Dendritic cell treated with granulocyte-macrophage colony-stimulating factor and Interleukin-4, amounts not matched to agents 40 ng/mL and 50 ng/mL, for 4 days (primary cell): ENCODE measurements around the gene ZNF287.
A peak's percentile ranks its signal among the peaks of the same experiment; 100 is the strongest.
"Not testable (repeated sequence)": the region's sequence is repeated elsewhere in the genome, so short reads cannot be mapped to it uniquely, and the experiment has no call there.

Experiments
- H3K27ac Mint-ChIP-seq: one replicate; pipeline ENCODE4 v1.8.0; 2022; ENCODE audit warnings: mild to moderate bottlenecking, mixed read lengths
- H3K27me3 Mint-ChIP-seq: one replicate; pipeline ENCODE4 v1.8.0; 2022; ENCODE audit warnings: mild to moderate bottlenecking, mixed read lengths
- H3K36me3 Mint-ChIP-seq: one replicate; pipeline ENCODE4 v1.8.0; 2022; ENCODE audit warnings: low read depth, mixed read lengths
- H3K4me1 Mint-ChIP-seq: one replicate; pipeline ENCODE4 v1.8.0; 2022; ENCODE audit warnings: low read depth, mixed read lengths
- H3K4me3 Mint-ChIP-seq: one replicate; pipeline ENCODE4 v1.8.0; 2022; ENCODE audit warnings: mild to moderate bottlenecking, moderate library complexity, mixed read lengths
- H3K9me3 Mint-ChIP-seq: one replicate; pipeline ENCODE4 v1.8.0; 2022; ENCODE audit warnings: mixed read lengths
- intact Hi-C: fragments of 100-400 bp; cut with micrococcal nuclease; formaldehyde crosslinking; loops from one replicate; pipeline ENCODE4 v1.15.0; 2022

ZNF287 gene

GRCh38 chr17:16537130-16537458 lies 31.9 kb downstream of the ZNF287 start:
- intact Hi-C loops: loop anchor here (1.0 to 2.0 kb wide), 2 partner anchors 52 to 452 kb away; no protein-coding TSS in a partner anchor
- H3K9me3 Mint-ChIP-seq: peaks cover 10% of the 10 kb centered on the region

DNA sequence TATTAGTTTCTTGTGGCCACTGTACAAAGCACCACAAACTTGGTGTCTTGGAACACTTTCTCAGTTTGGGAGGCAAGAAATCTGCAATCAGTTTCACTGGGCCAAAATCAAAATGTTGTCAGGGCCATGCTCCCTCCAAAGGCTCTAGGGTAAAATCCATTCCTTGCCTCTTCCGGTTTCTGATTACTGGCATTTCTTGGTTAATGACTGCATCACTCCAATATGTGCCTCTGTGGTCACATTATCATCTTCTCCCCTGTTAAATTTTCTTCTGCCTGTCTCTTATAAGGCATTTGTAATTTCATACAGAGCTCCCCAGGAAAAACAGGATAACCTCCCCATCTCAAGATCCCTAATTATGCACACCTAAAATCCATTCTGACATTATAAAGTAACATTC lies 34.8 kb downstream of the ZNF287 start:
- Mint-ChIP-seq H3K4me1 (peaks cover 13% of the 10 kb centered on the region), H3K27ac (no peak overlapping the region), H3K27me3 (peaks cover 19% of the 10 kb centered on the region), H3K4me3 (no peak overlapping the region), H3K36me3 (peaks cover 11% of the 10 kb centered on the region), H3K9me3 (no peaks in the 10 kb centered on the region)
- intact Hi-C loops: no loop called here

More at GRCh38 chr17:16537130-16537458, 31.9 kb downstream of the ZNF287 start:
- Mint-ChIP-seq H3K27ac (peak overlapping the region; percentile 98), H3K4me1 (peaks cover 13% of the 10 kb centered on the region), H3K4me3 (peak overlapping the region; percentile 95), H3K27me3 (peaks cover 4% of the 10 kb centered on the region), H3K36me3 (peaks cover 11% of the 10 kb centered on the region)

- intact Hi-C loops: no loop called here
- Mint-ChIP-seq H3K4me1 (peaks cover 7% of the 10 kb centered on the region), H3K4me3 (no peak overlapping the region), H3K36me3 (no peaks in the 10 kb centered on the region), H3K27me3 (peaks cover 37% of the 10 kb centered on the region), H3K27ac (no peak overlapping the region), H3K9me3 (no peaks in the 10 kb centered on the region)
Measured at GRCh38 chr17:16529906-16530305, 39.1 kb downstream of the ZNF287 start.

- H3K9me3 Mint-ChIP-seq: no peaks in the 10 kb centered on the region
Measured at GRCh38 chr17:16527298-16527697, 41.7 kb downstream of the ZNF287 start.

DNA sequence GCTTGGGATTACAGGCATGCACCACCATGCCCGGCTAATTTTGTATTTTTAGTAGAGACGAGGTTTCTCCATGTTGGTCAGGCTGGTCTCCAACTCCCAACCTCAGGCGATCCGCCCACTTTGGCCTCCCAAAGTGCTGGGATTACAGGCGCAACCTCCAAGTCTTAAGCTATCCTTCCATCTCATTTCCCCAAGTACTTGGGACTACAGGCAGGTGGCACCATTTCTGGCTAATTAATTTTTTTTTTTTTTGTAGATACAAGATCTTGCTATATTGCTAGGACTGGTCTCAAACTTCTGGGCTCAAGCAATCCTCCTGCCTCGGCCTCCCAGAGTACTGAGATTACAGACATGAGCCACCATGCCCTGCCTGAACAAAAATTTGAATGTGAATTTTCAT lies 43.4 kb downstream of the ZNF287 start:
- H3K27ac Mint-ChIP-seq, H3K36me3 Mint-ChIP-seq, intact Hi-C loops, H3K4me3 Mint-ChIP-seq, H3K9me3 Mint-ChIP-seq: not testable (repeated sequence)
- Mint-ChIP-seq H3K27me3 (peaks cover 29% of the 10 kb centered on the region), H3K4me1 (peaks cover 17% of the 10 kb centered on the region)

More at GRCh38 chr17:16527298-16527697, 41.7 kb downstream of the ZNF287 start:
- Mint-ChIP-seq H3K4me3 (no peak overlapping the region), H3K27ac (no peak overlapping the region), H3K36me3 (no peaks in the 10 kb centered on the region), H3K27me3 (peaks cover 37% of the 10 kb centered on the region), H3K4me1 (peaks cover 10% of the 10 kb centered on the region)
- intact Hi-C loops: no loop called here

- Mint-ChIP-seq H3K27me3 (peaks cover 8% of the 10 kb centered on the region), H3K36me3 (no peaks in the 10 kb centered on the region), H3K4me1 (peaks cover 19% of the 10 kb centered on the region), H3K9me3 (no peaks in the 10 kb centered on the region), H3K4me3 (no peak overlapping the region), H3K27ac (peak overlapping the region; percentile 77)
- intact Hi-C loops: loop anchor here (1.0 kb wide), 2 partner anchors 68 to 157 kb away; no protein-coding TSS in a partner anchor
Measured at GRCh38 chr17:16521070-16521727, 47.8 kb downstream of the ZNF287 start.

- peaks cover 32% of the 10 kb centered on the region for H3K4me1 Mint-ChIP-seq
- no peak overlapping the region for H3K27ac Mint-ChIP-seq
- no peaks in the 10 kb centered on the region for H3K9me3 Mint-ChIP-seq
- intact Hi-C loops: no loop called here
- H3K36me3 Mint-ChIP-seq: no peaks in the 10 kb centered on the region
- H3K4me3 Mint-ChIP-seq: no peak overlapping the region
- H3K27me3 Mint-ChIP-seq: peaks cover 9% of the 10 kb centered on the region
Measured at GRCh38 chr17:16519021-16519420, 50.0 kb downstream of the ZNF287 start.

GRCh38 chr17:16517477-16517876 lies 51.5 kb downstream of the ZNF287 start:
- Mint-ChIP-seq H3K27me3 (peaks cover 9% of the 10 kb centered on the region), H3K4me3 (no peak overlapping the region), H3K4me1 (peaks cover 48% of the 10 kb centered on the region), H3K9me3 (no peaks in the 10 kb centered on the region), H3K36me3 (no peaks in the 10 kb centered on the region), H3K27ac (no peak overlapping the region)
- intact Hi-C loops: no loop called here

- Mint-ChIP-seq H3K27ac (no peak overlapping the region), H3K36me3 (no peaks in the 10 kb centered on the region), H3K4me3 (no peak overlapping the region), H3K27me3 (peaks cover 9% of the 10 kb centered on the region), H3K9me3 (no peaks in the 10 kb centered on the region), H3K4me1 (peaks cover 56% of the 10 kb centered on the region)
- intact Hi-C loops: no loop called here
Measured at GRCh38 chr17:16516594-16517051, 52.4 kb downstream of the ZNF287 start.

- H3K36me3 Mint-ChIP-seq: no peaks in the 10 kb centered on the region
- H3K9me3 Mint-ChIP-seq: no peaks in the 10 kb centered on the region
- intact Hi-C loops: no loop called here
- H3K27me3 Mint-ChIP-seq: peaks cover 9% of the 10 kb centered on the region
- no peak overlapping the region for H3K4me3 Mint-ChIP-seq
- H3K4me1 Mint-ChIP-seq: peaks cover 54% of the 10 kb centered on the region
- H3K27ac Mint-ChIP-seq: no peak overlapping the region
Measured at GRCh38 chr17:16515933-16516332, 53.1 kb downstream of the ZNF287 start.

DNA sequence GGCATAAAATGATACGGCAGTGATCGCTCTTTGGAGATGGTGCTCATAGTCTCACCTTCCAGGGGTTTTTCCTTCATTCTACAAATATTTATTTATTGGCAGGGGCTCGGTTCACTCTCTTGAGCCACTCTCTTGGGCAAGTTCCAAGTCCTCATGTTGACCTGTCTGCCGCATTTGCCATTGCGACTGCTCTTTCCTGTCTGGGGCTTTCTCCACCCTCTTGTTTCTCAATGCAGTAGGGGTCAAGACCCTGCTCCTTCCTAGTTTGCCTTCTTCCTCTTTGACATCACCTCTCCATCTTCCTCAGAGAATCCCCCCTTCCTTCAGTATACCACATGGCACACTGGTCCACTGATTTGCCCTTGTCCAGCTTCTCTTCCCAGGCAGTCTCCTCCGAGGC lies 55.1 kb downstream of the ZNF287 start:
- peaks cover 61% of the 10 kb centered on the region for H3K4me1 Mint-ChIP-seq
- H3K36me3 Mint-ChIP-seq: no peaks in the 10 kb centered on the region
- no peaks in the 10 kb centered on the region for H3K9me3 Mint-ChIP-seq
- H3K4me3 Mint-ChIP-seq: no peak overlapping the region
- H3K27me3 Mint-ChIP-seq: peaks cover 9% of the 10 kb centered on the region
- no peak overlapping the region for H3K27ac Mint-ChIP-seq
- intact Hi-C loops: no loop called here

DNA sequence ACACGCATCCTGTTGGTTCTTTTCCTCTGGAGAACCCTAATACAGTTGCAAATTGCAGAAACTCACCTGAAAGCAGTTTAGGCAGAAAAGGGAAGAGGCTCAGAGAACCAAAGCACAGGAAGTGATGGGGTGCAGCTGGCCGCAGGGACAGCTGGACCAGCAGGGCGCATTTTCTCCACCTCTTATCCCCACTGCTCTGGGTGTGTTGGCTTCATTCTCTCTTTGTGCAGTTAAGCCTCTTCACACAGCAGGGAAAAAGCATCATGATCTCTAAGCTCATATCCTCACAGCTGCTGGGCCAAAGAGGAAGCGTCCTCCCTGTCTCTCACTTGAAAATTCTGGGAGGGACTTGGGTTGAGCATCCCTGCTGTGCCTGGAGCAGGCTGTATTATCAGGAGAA lies 57.0 kb downstream of the ZNF287 start:
- peaks cover 7% of the 10 kb centered on the region for H3K27me3 Mint-ChIP-seq
- H3K9me3 Mint-ChIP-seq: no peaks in the 10 kb centered on the region
- H3K4me3 Mint-ChIP-seq: no peak overlapping the region
- no peak overlapping the region for H3K27ac Mint-ChIP-seq
- peaks cover 66% of the 10 kb centered on the region for H3K4me1 Mint-ChIP-seq
- intact Hi-C loops: no loop called here
- no peaks in the 10 kb centered on the region for H3K36me3 Mint-ChIP-seq

DNA sequence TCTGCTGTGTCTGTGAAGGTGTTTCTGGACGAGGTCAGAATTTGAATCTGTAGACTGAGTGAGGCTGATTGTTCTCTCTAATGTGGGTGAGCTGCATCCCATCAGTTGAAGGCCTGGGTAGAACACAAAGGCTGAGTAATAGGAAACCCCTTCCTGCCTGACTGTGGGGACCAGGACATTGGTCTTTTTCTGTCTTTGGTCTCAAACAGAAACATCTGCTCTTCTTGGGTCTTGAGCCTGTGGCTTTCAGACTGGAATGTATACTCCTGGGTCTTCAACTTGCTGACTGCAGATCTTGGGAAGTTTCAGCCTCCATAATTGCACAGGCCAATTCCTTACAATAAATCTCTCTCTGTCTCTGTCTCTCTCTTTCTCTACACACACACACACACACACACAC lies 57.4 kb downstream of the ZNF287 start:
- H3K27ac Mint-ChIP-seq: no peak overlapping the region
- H3K4me1 Mint-ChIP-seq: peaks cover 63% of the 10 kb centered on the region
- H3K4me3 Mint-ChIP-seq: no peak overlapping the region

DNA sequence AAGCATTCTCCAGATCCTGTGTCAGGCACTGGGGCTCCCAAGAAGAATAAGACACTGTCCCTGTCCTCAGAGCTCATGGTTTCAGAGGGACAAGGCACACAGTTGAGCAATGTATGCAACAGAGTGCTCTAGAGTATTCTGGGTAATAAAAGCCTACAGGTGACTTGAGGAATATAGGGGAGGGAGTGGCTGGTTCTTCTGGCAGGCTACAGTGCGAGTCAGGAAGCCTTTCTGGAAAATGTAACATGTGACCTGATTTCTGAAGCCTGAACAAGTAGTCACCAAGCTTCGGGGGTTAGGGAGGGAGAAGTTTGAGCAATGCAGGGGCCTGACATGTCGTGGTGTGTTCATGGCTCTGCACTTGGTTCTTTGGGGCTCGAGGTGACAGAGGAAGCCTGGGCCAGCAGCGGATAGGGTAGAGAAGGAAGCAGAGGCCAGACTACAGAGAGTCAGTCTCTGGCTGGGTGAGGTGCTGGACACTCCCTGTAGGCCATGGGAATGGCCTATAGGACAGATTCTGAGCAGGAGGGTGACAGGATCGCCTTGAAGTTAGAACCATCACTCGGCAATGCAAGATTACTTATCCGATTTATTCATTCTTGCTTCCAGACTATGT lies 61.0 kb downstream of the ZNF287 start:
- no peaks in the 10 kb centered on the region for H3K9me3 Mint-ChIP-seq
- intact Hi-C loops: no loop called here
- H3K4me1 Mint-ChIP-seq: peaks cover 39% of the 10 kb centered on the region
- no peaks in the 10 kb centered on the region for H3K36me3 Mint-ChIP-seq
- no peaks in the 10 kb centered on the region for H3K27me3 Mint-ChIP-seq
- H3K27ac Mint-ChIP-seq: no peak overlapping the region
- no peak overlapping the region for H3K4me3 Mint-ChIP-seq

More for the DNA sequence above, 57.4 kb downstream of the ZNF287 start:
- Mint-ChIP-seq H3K36me3 (no peaks in the 10 kb centered on the region), H3K9me3 (no peaks in the 10 kb centered on the region), H3K27me3 (peaks cover 6% of the 10 kb centered on the region)
- intact Hi-C loops: no loop called here
